GM13977 (cell line): ENCODE data around the gene HSCB.

Experiments used
- DNase-seq: peaks from one replicate; pipeline ENCODE4 v3.0.0; 2012; ENCODE audit warnings: low spot score
- CTCF ChIP-seq: IDR thresholded peaks from 2 replicates; pipeline ENCODE4 v1.5.1; 2012; ENCODE audit warnings: mild to moderate bottlenecking, control low read depth; ENCODE audit not compliant: insufficient read depth; ENCODE audit errors: extremely low read depth, missing control alignments
- in situ Hi-C: fragments of 300-500 bp; cut with MboI; formaldehyde crosslinking; loops from one replicate; pipeline ENCODE4 v1.12.0; 2022; ENCODE audit warnings: low sequenced_read_pairs, low pct_unique_long_range_greater_than_20kb, mixed read lengths, inconsistent platforms; ENCODE audit not compliant: unreplicated experiment

The HSCB gene

GRCh38 chr22:28718044-28718443 is 23.8 kb upstream of the HSCB start:
- no peak for DNase-seq
- in situ Hi-C loops, result no loop called here
- no peak for TF ChIP-seq CTCF

GRCh38 chr22:28728002-28728401 is 13.8 kb upstream of the HSCB start:
- TF ChIP-seq CTCF, result no peak
- in situ Hi-C loops, result no loop called here
- no peak for DNase-seq

- DNase-seq, result no peak
- no peak for TF ChIP-seq CTCF
- in situ Hi-C loops, result no loop called here
These were observed 13.1 kb upstream of the HSCB start for GRCh38 chr22:28728621-28729313.

GRCh38 chr22:28730179-28730578 is 11.7 kb upstream of the HSCB start:
- in situ Hi-C loops, result no loop called here
- no peak for DNase-seq
- no peak for TF ChIP-seq CTCF

- in situ Hi-C loops, result no loop called here
- TF ChIP-seq CTCF, result no peak
- DNase-seq, result no peak
These were observed 7.4 kb upstream of the HSCB start for GRCh38 chr22:28734393-28734792.

- in situ Hi-C loops, result no loop called here
- no peak for DNase-seq
- TF ChIP-seq CTCF, result no peak
These were observed 5.3 kb upstream of the HSCB start for GRCh38 chr22:28736301-28737155.
